Measurements from ENCODE around the gene CECR2.

The CECR2 gene

GRCh38 chr22:17576470-17576869 lies 207.2 kb downstream of the CECR2 start:
- DNase-seq, result no peak

DNA sequence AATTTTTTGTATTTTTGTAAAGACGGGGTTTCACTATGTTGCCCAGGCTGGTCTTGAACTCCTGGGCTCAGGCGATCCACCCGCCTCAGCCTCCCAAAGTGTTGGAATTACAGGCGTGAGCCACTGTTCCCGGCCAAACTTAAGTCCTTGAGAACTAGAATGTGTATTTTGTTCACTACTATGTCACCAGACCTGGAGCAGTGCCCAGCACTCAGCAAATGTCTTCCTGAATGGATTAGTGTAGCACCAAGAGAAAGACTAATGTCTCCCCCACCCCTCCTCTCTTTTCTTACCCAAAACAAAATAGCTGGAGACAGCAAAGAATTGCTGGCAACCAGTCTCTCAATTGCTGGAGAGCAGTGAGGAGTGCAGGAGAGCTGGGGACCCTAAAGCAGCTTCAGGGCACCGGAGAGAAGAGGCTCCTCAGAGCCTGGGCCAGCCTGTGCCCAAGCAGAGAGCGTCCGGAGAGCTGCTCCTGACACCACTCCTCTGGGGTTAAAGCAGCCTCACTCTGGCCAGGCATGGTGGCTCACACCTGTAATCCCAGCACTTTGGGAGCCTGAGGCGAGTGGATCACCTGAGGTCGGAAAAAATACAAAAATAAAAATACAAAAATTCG lies 209.0 kb downstream of the CECR2 start:
- no peak for DNase-seq

- DNase-seq, result no peak
Observed at GRCh38 chr22:17579535-17579981, 210.3 kb downstream of the CECR2 start.

GRCh38 chr22:17580441-17581031 lies 211.3 kb downstream of the CECR2 start:
- no peak for DNase-seq

GRCh38 chr22:17581056-17581455 lies 211.8 kb downstream of the CECR2 start:
- no peak for DNase-seq

DNA sequence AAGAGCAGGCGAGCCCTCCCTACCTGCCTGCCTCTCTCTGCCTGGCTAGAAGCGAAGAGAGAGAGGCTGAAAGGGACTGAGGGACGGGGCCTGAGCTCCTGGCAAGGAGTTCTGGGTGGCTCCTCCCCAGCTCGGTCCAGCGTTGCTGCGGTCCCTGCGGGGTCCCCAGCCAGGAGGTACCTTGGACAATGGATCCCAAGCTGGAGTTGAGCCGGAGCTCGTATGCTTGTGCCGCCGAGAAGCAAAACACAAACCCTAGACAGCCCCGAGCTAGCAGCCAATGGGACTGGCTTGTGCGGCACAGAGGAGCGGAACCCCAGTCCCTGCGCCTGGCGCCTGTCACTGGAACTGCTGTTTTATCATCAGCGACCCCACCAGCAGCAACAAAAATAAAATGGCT lies 212.4 kb downstream of the CECR2 start:
- DNase-seq, result no peak

DNA sequence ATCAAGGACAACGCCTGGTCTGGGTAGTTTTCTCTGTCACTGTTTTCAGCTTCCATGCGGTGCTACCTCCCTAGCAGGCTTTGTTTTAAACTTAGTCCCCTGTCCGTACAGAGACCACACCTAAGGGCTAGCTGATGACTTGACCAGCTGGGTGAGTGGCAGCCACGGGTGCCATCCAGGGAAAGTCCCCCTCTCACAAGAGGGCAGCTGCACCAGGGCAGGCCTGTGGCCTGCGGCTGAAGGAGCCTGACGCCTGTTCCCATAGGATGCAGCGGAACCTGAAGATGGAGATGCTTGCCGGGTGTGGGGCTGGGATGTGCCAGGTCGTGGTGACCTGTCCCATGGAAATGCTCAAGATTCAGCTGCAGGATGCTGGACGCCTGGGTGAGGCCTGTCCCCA lies 213.9 kb downstream of the CECR2 start:
- no peak for DNase-seq

DNA sequence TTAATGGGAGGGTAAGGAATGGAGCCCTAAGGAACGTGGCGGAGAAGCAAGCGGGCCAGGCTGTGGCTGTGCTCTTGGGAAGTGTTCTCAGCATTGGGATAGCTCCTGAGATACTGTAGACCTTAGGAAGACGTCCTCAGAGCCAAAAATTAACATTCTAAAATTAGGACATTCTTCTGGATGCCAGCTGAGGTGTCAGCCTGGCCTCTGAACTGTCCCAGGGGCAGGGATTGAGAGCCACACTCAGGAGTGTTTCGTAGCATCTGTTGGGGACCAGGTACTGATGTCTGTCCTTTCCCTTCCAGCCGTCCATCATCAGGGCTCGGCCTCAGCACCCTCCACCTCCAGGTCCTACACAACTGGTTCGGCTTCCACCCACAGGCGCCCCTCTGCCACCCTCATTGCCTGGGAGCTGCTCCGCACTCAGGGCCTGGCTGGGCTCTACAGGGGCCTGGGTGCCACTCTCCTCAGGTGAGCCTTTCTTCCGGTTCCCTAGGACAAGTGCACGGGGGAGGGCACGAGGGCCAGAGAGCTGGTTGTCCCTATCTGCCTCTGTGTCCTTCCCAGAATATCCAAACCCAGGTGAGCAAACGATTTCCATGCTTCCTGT lies 217.7 kb downstream of the CECR2 start:
- DNase-seq, result no peak

DNA sequence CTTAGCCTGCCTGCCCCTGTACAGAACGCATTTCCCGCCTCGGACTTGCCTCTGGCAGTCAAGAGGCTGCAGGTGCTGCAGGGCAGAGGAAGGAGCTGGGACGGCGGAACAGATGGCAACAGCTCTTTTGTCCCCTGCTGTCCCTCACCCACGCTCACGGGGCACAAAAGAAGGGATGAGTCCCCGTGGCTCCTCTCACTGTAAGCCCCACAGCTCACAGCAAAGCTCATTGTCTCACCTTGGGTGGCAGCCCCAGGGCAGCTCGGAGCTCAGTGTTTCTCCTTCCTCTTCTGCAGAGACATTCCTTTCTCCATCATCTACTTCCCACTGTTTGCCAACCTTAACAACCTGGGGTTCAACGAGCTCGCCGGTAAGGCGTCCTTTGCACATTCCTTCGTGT lies 218.4 kb downstream of the CECR2 start:
- no peak for DNase-seq

GRCh38 chr22:17588606-17589005 lies 219.3 kb downstream of the CECR2 start:
- no peak for DNase-seq

- no peak for DNase-seq
Observed at GRCh38 chr22:17589810-17590375, 220.6 kb downstream of the CECR2 start.

DNA sequence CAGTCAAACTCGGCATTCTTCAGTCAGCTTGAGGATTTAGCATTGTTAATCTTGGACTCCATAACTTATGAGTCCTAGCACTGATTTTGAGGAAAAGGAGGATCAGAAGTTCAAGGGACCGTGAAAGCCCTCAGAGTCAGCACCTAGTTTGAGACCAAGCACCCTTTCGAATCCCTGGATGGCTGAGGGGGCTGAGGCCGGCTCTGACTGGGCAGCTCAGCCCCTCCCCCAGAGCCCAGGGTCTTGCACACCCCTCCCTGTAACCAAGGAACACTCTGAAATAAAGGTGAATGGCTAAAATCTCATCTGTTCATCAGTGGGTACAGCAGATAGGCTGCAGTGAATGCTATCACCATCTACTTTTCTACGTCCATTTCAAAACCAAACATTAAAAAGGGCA lies 221.3 kb downstream of the CECR2 start:
- no peak for DNase-seq

- no peak for DNase-seq
Observed at GRCh38 chr22:17592201-17592600, 222.9 kb downstream of the CECR2 start.

GRCh38 chr22:17596226-17596625 lies 227.0 kb downstream of the CECR2 start:
- DNase-seq, result no peak

- no peak for DNase-seq
Observed at GRCh38 chr22:17597217-17597616, 228.0 kb downstream of the CECR2 start.

- no peak for DNase-seq
Observed at GRCh38 chr22:17598318-17598717, 229.1 kb downstream of the CECR2 start.

DNA sequence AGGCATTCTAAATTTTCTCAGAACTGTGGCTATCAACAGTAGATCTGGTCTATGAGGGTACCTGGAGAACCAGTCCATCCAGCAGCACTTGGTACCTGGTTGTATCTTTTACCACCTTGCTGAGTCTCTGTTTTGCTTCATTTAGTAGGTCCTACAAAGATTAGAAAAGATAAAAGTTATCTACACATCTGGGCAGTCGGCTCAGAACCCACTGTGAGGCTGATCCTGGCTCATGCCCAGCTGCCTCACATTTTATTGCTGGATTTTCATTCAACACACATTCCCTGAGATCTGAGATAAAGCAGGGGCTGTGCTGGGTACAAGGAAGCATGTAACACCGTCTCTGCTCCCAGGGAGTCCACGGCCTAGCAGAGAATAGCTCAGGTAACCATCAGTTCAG lies 231.8 kb downstream of the CECR2 start:
- DNase-seq, result no peak

DNA sequence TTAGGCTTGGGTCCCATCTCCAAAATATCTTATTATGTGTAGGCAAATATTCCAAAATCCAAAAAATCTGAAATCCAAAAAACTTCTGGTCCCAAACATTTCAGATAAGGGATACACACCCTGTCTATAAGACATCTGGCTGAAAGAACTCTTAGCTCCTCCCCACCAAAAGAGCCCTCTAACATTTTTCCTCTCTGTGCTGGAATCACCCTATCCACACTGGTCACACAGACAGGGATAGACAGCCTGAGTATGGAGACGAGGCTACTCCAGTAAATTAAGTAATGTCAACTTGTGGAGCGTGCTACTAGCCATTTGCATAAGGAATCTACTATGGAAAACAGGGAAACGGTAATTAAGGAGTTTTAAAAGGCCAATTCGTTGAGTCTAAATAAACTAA lies 234.4 kb downstream of the CECR2 start:
- no peak for DNase-seq

DNA sequence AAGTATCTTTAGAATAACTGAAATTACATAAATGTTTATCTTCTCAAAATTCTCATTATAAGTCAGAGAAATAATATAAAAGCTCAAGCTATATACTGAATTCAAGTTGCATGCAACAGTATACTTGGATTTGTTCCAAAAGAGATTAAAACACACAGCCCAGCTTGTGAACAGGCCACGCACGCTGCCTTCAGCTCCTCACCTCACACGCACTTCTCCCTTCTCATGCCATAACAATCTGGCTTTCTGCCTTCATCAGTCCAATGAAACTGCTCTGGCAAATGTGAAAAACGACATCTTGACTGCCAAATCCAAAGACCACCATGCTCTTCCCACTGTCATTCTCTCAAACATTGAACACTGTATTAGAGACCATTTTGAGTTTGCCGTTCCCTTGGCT lies 237.2 kb downstream of the CECR2 start:
- DNase-seq, result no peak

Measured in stimulated activated CD4-positive, alpha-beta T cell treated with anti-CD3 and anti-CD28 coated beads, Interleukin-15, amount 100 ng/mL, for 24 hours (primary cell).